ENCODE results near the gene EIF4A2.

EIF4A2 gene

GRCh38 chr3:186783058-186783730 is at the start of gene EIF4A2:
Gene EIF4A2, plus strand, starts transcription at chr3:186783577. Its CDS starts 34 bp downstream, at chr3:186783611.
- Histone ChIP-seq H3K36me3 (ENCODE audit: control insufficient read depth, insufficient read depth, low read length) (peaks cover 45% of the 10 kb centered on the region), H3K27me3 (ENCODE audit: control insufficient read depth, insufficient read depth, low read length) (no peaks in the 10 kb centered on the region), H3K4me3 (ENCODE audit: low read length) (peak within 1 kb of the TSS; percentile 100), H3K9ac (ENCODE audit: low read length) (peak within 1 kb of the TSS; percentile 100), H3K27ac (ENCODE audit: low read depth, low read length) (peak within 1 kb of the TSS; percentile 99), H3K4me1 (ENCODE audit: control insufficient read depth, insufficient read depth, low read length) (peaks cover 23% of the 10 kb centered on the region)

DNA sequence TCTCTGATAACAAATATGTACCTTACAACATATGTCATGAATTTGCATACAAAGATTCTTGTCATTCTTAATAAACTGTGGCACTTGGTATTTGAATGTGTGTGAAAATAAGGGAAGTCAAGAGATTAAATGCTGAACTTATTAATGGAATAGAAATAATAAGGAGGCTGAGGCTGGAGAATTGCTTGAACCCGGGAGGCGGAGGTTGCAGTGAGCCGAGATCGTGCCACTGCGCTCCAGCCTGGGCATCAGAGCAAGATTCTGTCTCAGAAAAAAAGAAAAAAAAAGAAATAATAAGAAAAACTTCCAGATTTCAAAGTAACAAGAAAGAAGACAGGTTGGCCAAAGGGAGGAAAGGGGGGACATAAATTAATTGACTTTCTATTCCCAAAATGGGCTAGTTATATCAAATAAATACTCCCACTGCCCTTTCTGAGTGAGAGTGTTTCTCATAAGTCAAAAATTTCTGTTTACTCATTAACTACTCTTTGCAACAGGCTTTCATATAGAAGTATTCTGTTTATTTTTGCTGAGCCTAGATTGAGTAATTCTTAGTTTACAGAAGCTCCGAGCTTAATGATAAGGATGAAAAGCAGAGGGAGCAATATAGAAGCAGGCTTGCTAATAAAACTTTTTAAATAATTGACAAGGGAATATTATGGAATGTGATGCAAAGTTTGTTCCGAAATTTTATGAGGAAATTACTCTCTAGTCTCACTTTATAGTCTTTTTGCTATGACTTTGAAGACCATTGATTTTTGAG is 40.6 kb upstream of the EIF4A2 start:
- Histone ChIP-seq H3K36me3 (ENCODE audit: control insufficient read depth, insufficient read depth, low read length) (no peaks in the 10 kb centered on the region), H3K9ac (ENCODE audit: low read length) (no peak overlapping the region), H3K27me3 (ENCODE audit: control insufficient read depth, insufficient read depth, low read length) (no peaks in the 10 kb centered on the region), H3K27ac (ENCODE audit: low read depth, low read length) (no peak overlapping the region), H3K4me1 (ENCODE audit: control insufficient read depth, insufficient read depth, low read length) (no peaks in the 10 kb centered on the region), H3K4me3 (ENCODE audit: low read length) (no peak overlapping the region)

DNA sequence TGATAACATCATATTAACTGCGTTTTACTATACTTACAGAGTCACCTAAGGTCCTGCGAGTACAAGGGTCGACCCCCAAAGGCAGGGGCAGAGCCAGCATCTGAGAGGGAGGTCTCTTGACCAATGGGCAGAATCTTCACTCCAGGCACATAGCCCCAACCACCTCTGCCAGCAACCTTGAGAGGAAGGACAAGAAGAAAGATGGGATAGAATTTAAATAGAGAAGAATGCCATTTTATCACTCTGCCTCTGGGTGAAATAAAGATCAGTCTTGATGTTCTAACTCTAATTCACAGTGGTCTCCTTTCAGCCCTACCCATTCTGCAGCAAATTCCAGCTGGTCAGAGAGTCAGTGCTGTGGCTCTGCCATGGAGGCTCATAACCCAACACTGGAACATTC is 39.7 kb upstream of the EIF4A2 start:
- Histone ChIP-seq H3K4me3 (ENCODE audit: low read length) (no peak overlapping the region), H3K27me3 (ENCODE audit: control insufficient read depth, insufficient read depth, low read length) (no peaks in the 10 kb centered on the region), H3K9ac (ENCODE audit: low read length) (no peak overlapping the region), H3K4me1 (ENCODE audit: control insufficient read depth, insufficient read depth, low read length) (no peaks in the 10 kb centered on the region), H3K27ac (ENCODE audit: low read depth, low read length) (no peak overlapping the region), H3K36me3 (ENCODE audit: control insufficient read depth, insufficient read depth, low read length) (no peaks in the 10 kb centered on the region)

DNA sequence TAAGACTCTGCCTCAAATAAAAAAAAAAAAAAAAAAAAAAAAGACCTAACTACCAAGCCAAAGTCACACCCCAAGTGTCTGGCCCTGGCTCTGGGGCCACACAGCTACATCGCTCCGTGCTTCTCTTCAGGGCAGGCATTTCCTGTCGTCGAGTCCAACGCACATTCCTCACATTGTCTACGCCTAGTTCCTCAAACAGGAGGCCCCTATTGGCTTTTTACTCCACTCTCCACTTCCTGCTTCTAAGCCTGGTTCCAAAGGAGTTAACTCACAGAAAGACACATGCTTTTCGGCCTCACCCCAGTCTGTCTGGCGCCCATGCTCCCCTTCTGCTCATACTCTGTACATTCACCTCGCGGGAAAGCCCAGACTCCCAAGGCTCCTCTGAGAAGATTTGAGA is 37.4 kb upstream of the EIF4A2 start:
- no peaks in the 10 kb centered on the region for H3K4me1 ChIP-seq (ENCODE audit: control insufficient read depth, insufficient read depth, low read length)
- no peaks in the 10 kb centered on the region for H3K27me3 ChIP-seq (ENCODE audit: control insufficient read depth, insufficient read depth, low read length)
- no peak overlapping the region for H3K9ac ChIP-seq (ENCODE audit: low read length)
- H3K27ac ChIP-seq (ENCODE audit: low read depth, low read length) = no peak overlapping the region
- no peaks in the 10 kb centered on the region for H3K36me3 ChIP-seq (ENCODE audit: control insufficient read depth, insufficient read depth, low read length)
- H3K4me3 ChIP-seq (ENCODE audit: low read length) = no peak overlapping the region

DNA sequence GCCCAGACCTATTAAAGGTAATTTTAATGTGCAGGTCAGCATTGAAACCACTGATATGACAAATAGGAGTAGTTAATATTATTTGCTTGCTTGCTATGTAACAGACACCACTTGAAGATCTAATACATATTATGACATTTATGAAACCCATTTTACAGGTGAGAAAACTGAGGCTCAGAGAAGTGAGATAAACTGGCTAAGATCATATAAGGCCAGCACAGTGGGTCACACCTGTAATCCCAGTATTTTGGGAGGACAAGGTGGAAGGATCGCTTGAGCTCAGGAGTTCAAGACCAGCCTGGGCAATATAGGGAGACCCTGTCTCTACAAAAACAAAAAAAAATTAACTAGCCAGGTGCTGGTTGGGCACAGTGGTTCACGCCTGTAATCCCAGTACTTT is 33.1 kb upstream of the EIF4A2 start:
- no peaks in the 10 kb centered on the region for H3K27me3 ChIP-seq (ENCODE audit: control insufficient read depth, insufficient read depth, low read length)
- H3K4me1 ChIP-seq (ENCODE audit: control insufficient read depth, insufficient read depth, low read length) = no peaks in the 10 kb centered on the region
- H3K9ac ChIP-seq (ENCODE audit: low read length) = no peak overlapping the region
- H3K36me3 ChIP-seq (ENCODE audit: control insufficient read depth, insufficient read depth, low read length) = no peaks in the 10 kb centered on the region
- no peak overlapping the region for H3K27ac ChIP-seq (ENCODE audit: low read depth, low read length)
- no peak overlapping the region for H3K4me3 ChIP-seq (ENCODE audit: low read length)

DNA sequence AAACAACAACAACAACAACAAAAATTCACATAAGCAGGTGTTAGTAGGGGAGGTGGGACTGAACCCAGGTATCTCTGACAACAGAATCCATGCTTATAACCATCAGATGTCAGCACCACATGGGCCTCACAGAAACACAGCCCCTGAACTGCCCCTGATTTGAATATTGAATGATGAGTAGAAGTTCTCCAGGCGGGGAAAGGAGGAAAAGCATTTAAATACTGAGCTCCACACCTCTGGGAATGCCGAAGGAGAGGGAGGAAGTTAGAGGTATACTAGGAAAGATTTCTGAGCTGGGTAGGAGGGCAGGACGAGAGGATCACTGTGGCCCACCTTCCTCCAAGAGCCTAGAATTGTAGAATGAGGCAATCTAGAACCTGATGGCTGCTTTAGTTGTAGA is 31.9 kb upstream of the EIF4A2 start:
- no peaks in the 10 kb centered on the region for H3K27me3 ChIP-seq (ENCODE audit: control insufficient read depth, insufficient read depth, low read length)
- no peak overlapping the region for H3K4me3 ChIP-seq (ENCODE audit: low read length)
- no peak overlapping the region for H3K9ac ChIP-seq (ENCODE audit: low read length)
- no peaks in the 10 kb centered on the region for H3K4me1 ChIP-seq (ENCODE audit: control insufficient read depth, insufficient read depth, low read length)
- H3K27ac ChIP-seq (ENCODE audit: low read depth, low read length) = no peak overlapping the region
- H3K36me3 ChIP-seq (ENCODE audit: control insufficient read depth, insufficient read depth, low read length) = no peaks in the 10 kb centered on the region

- no peak overlapping the region for H3K9ac ChIP-seq (ENCODE audit: low read length)
- H3K27ac ChIP-seq (ENCODE audit: low read depth, low read length) = no peak overlapping the region
- H3K36me3 ChIP-seq (ENCODE audit: control insufficient read depth, insufficient read depth, low read length) = no peaks in the 10 kb centered on the region
- H3K4me1 ChIP-seq (ENCODE audit: control insufficient read depth, insufficient read depth, low read length) = no peaks in the 10 kb centered on the region
- no peak overlapping the region for H3K4me3 ChIP-seq (ENCODE audit: low read length)
- no peaks in the 10 kb centered on the region for H3K27me3 ChIP-seq (ENCODE audit: control insufficient read depth, insufficient read depth, low read length)
Measured at GRCh38 chr3:186754006-186754405, 29.4 kb upstream of the EIF4A2 start.

DNA sequence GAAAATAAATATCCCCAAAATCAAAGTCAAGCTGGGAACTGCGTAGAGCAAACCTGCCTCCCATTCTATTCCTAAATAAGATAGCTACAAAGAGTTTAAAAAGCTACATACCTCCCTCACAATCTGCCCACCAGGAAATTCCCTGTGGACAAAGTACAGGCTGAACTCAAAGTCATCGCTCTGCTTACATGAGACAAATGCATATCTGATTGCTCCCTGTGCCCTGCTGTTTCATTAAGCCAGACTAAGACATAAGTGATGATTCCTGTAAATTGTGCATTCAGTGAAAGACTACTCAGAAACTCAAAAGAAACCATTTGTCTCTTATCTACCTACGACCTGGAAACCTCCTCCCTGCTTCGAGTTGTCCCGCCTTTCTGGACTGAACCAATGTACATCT is 28.5 kb upstream of the EIF4A2 start:
- Histone ChIP-seq H3K9ac (ENCODE audit: low read length) (no peak overlapping the region), H3K27ac (ENCODE audit: low read depth, low read length) (no peak overlapping the region)

GRCh38 chr3:186757214-186757613 is 26.2 kb upstream of the EIF4A2 start:
- H3K36me3 ChIP-seq (ENCODE audit: control insufficient read depth, insufficient read depth, low read length) = no peaks in the 10 kb centered on the region
- H3K9ac ChIP-seq (ENCODE audit: low read length) = no peak overlapping the region
- no peaks in the 10 kb centered on the region for H3K27me3 ChIP-seq (ENCODE audit: control insufficient read depth, insufficient read depth, low read length)
- no peak overlapping the region for H3K4me3 ChIP-seq (ENCODE audit: low read length)
- no peaks in the 10 kb centered on the region for H3K4me1 ChIP-seq (ENCODE audit: control insufficient read depth, insufficient read depth, low read length)
- no peak overlapping the region for H3K27ac ChIP-seq (ENCODE audit: low read depth, low read length)

More for the DNA sequence above, 28.5 kb upstream of the EIF4A2 start:
- no peaks in the 10 kb centered on the region for H3K4me1 ChIP-seq (ENCODE audit: control insufficient read depth, insufficient read depth, low read length)
- H3K4me3 ChIP-seq (ENCODE audit: low read length) = no peak overlapping the region
- no peaks in the 10 kb centered on the region for H3K36me3 ChIP-seq (ENCODE audit: control insufficient read depth, insufficient read depth, low read length)
- no peaks in the 10 kb centered on the region for H3K27me3 ChIP-seq (ENCODE audit: control insufficient read depth, insufficient read depth, low read length)

GRCh38 chr3:186757686-186758220 is 25.6 kb upstream of the EIF4A2 start:
- H3K4me3 ChIP-seq (ENCODE audit: low read length) = no peak overlapping the region
- no peaks in the 10 kb centered on the region for H3K27me3 ChIP-seq (ENCODE audit: control insufficient read depth, insufficient read depth, low read length)
- H3K27ac ChIP-seq (ENCODE audit: low read depth, low read length) = no peak overlapping the region
- no peak overlapping the region for H3K9ac ChIP-seq (ENCODE audit: low read length)
- H3K4me1 ChIP-seq (ENCODE audit: control insufficient read depth, insufficient read depth, low read length) = no peaks in the 10 kb centered on the region
- no peaks in the 10 kb centered on the region for H3K36me3 ChIP-seq (ENCODE audit: control insufficient read depth, insufficient read depth, low read length)

DNA sequence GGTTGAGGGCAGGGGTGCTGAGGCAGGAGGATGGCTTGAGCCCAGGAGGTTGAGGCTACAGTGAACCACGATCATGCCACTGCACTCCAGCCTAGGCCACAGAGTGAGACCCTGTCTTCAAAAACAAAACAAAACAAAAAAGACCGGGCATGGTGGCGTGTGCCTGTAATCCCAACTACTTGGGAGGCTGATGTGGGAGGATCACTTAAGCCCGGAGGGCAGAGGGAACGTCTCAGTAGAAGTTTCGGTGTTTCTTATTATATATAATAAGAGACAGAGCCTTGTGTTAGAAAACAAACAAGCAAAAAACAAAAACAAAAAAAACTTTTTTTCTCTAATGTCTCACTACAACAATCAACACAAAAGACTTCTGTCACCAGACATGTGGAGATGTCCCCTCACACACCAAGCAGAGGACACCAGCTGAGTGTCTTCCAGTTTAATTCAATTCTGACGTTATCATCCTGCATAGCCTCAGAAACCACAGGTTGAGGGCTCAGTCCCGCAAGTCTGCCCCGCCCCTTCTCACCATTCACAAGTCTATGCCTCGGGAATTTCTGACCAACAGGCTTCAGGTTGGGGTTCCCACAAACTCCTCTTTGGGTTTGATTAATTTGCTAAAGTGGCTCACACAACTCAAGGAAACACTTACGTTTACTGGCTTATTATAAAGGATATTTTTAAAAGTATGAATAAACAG is 24.0 kb upstream of the EIF4A2 start:
- H3K27ac ChIP-seq (ENCODE audit: low read depth, low read length) = no peak overlapping the region

GRCh38 chr3:186760141-186760833 is 23.1 kb upstream of the EIF4A2 start:
- H3K36me3 ChIP-seq (ENCODE audit: control insufficient read depth, insufficient read depth, low read length) = no peaks in the 10 kb centered on the region
- no peak overlapping the region for H3K27ac ChIP-seq (ENCODE audit: low read depth, low read length)
- H3K4me1 ChIP-seq (ENCODE audit: control insufficient read depth, insufficient read depth, low read length) = no peaks in the 10 kb centered on the region
- no peak overlapping the region for H3K4me3 ChIP-seq (ENCODE audit: low read length)
- no peak overlapping the region for H3K9ac ChIP-seq (ENCODE audit: low read length)
- H3K27me3 ChIP-seq (ENCODE audit: control insufficient read depth, insufficient read depth, low read length) = no peaks in the 10 kb centered on the region

More for the DNA sequence above, 24.0 kb upstream of the EIF4A2 start:
- Histone ChIP-seq H3K27me3 (ENCODE audit: control insufficient read depth, insufficient read depth, low read length) (no peaks in the 10 kb centered on the region), H3K36me3 (ENCODE audit: control insufficient read depth, insufficient read depth, low read length) (no peaks in the 10 kb centered on the region), H3K9ac (ENCODE audit: low read length) (no peak overlapping the region), H3K4me1 (ENCODE audit: control insufficient read depth, insufficient read depth, low read length) (no peaks in the 10 kb centered on the region), H3K4me3 (ENCODE audit: low read length) (no peak overlapping the region)
